Left colon (tissue), 2 donors: Measurements from ENCODE around the gene EDIL3. TPM values are rescaled to one million over a fixed set of nuclear protein-coding genes. Genes with fewer than 3 reads are reported as not detected.

ENCODE experiments used
- ATAC-seq: fragments of 200-7000 bp; cut with Tn5 transposase; one replicate; pipeline ENCODE4 v1.9.1; 2020; ENCODE audit warnings: mild to moderate bottlenecking, moderate library complexity
- DNase-seq, 2 donors: peaks; one replicate each; pipeline ENCODE4 v3.0.0-alpha.2; 2020
- intact Hi-C, 2 donors: fragments of 100-400 bp; cut with DNase I in 1 of 2; cut with micrococcal nuclease in 1 of 2; formaldehyde crosslinking; loops; one replicate each; pipeline versions ENCODE4 v1.11.2 to v1.14.0; 2022; cut with DNase I, micrococcal nuclease
- long read RNA-seq: library from polyadenylated mRNA; unstranded; transcript quantifications from one replicate; pipeline ENCODE4 v2.0.0, GENCODE V29; 2021
- total RNA-seq, 2 donors: library from RNA; stranded (reverse); fragmentation: NEBNext Ultra II Directional; extraction: Animal tissue kit (Norgen Biotek cat#: 25700); gene quantifications; one replicate each; pipeline ENCODE4 v1.2.1, GENCODE V29; 2021
- donor health status: DM: no; HTN: no; CAD: no.
- donor health status: DM: yes; HTN: yes; CAD: no.

The EDIL3 gene
- 10 to 100 TPM; 38.1 to 48.7 TPM for total RNA-seq
- long read RNA-seq, full-length matches to known transcripts, result 22 of 39 reads
- long read RNA-seq, partial matches to known transcripts, result 10 of 39 reads
- long read RNA-seq, other reads (novel, unspliced or antisense), result 7 of 39 reads

DNA sequence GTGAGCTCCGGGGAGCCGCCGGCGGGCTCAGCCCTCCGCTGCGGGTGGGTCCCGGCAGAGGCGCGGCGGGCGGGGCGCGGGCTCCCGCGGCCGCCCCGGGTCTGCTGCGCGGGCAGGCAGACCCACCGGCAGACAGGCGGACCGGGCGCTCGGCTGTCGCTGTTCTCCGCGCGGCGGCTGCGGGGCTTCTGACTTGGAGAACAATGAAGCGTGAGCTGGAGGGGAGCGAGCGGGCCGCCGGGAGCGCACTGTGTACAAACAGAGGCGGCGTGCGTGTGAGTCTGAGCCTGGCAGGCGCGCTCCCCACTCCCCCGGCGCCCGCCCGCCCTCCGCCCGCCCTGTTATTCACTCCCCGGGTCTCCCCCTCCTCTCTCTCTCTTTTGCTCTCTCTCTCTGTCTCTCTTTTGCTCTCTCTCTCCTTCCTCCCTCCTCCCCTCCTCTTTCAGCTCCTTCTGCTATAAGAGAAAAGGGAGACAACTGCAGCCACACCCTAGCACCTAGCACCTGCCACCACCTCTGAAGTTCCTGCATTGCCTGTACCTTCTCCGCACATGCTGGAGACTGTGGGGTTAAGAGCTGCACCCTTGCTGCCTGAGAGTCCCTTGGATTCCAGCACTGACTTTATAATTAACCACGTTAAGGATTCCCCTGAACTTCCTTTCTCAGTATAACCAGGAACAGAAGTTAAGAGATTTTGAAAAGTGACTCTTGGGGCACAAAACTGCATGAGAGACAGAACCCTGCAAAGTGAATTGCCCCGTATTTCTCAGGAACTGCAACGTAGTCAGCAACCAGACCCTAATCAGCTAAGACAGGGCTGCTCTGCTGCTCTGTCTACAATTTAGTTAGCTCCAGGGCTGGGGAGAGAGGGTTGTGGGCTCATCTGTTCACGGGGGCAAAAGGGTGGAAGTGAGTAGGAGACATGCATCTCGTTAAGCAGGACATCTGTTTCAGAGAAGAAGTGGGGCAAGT is at the start of gene EDIL3:
EDIL3 (minus strand) TSS at position 277 of the 972 bp plus-strand sequence. CDS start 506 bp downstream, outside the sequence.
- peak; percentile 51 to 66 for DNase-seq
- intact Hi-C loops, result no loop called here
- ATAC-seq, result peak; percentile 48

DNA sequence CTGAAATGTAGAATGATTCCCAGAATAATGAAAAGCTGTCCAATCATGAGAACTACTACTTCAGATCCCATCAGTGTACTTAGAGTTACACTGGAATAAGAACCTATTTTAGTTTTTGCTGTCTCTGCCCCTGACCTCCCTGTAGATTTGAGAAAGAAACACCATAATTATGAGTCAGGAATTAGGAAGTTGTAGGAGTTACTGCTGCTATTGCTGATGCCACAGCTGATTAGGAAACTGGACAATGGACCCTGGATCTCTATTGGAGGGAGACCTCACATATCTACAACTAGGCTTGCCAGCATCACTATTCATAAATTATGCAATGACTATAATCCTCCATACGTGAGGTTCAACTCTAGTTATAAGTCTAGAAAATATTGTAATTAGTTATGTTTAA is 48.8 kb upstream of the EDIL3 start:
- ATAC-seq, result no peak
- no peak for DNase-seq
- intact Hi-C loops, result no loop called here

DNA sequence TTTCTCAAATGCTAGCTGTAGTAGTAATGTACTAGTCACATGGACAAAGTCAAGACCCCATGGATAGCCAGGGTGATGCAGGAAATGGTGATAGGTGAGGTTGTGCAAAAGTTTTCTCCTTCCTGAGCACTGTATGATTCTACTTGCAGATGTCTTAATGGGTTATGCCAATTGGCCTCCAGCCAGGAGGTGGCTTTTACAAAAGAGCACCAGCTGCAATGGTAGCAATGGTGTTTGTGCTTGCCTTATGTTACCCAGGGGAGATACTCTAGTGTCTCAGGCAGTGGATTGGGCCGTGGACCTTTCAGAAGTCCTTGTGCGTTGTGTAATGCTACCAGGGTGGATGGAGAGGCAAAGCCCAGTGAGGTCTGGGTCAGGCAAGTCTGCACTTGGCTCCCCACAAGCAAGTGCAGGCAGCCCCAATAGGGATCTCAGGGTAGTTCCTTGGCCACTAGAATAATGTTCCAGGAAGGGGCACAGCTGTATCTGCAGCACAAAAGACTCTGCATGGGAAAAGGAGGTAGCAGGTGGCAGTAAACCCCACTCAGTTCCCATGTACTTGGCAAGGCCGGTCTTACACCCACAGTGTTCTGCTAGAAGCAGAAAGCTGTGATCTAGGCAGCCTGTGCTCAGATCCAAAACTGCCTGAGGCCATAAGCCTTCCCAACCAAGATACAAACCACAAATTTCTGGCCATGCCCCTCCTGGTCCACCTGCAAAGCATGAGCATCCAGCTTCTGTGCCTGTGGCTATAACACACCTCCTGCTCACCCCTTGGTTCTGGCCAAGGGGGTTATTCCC is 46.4 kb upstream of the EDIL3 start:
- no peak for DNase-seq
- intact Hi-C loops, result no loop called here
- no peak for ATAC-seq

- intact Hi-C loops, result no loop called here
- DNase-seq, result no peak
Measured at GRCh38 chr5:84430079-84430478, 45.4 kb upstream of the EDIL3 start.

GRCh38 chr5:84425365-84425881 is 40.7 kb upstream of the EDIL3 start:
- DNase-seq (no peak), ATAC-seq (no peak)
- intact Hi-C loops, result no loop called here

More at GRCh38 chr5:84430079-84430478, 45.4 kb upstream of the EDIL3 start:
- no peak for ATAC-seq

DNA sequence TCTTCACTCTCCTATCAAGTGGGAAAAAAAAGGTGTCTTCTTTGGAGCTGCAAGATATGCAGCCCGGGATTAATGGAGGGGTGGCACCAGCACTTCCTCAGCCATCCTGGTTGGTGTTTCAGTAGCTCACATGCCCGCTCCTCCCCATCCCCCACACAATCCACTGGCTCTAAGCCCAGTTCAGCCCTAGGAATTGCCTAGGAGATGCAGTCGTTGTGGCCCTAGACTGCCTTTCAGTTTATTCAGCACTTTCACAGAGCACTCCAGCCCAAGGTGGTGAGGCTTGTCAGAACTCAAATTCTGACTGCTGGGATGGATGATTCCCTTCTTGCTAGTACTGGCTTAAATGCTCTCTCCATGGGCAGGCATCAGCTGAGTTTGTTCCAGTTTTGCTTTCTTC is 35.1 kb upstream of the EDIL3 start:
- no peak for DNase-seq
- intact Hi-C loops, result no loop called here
- ATAC-seq, result no peak

DNA sequence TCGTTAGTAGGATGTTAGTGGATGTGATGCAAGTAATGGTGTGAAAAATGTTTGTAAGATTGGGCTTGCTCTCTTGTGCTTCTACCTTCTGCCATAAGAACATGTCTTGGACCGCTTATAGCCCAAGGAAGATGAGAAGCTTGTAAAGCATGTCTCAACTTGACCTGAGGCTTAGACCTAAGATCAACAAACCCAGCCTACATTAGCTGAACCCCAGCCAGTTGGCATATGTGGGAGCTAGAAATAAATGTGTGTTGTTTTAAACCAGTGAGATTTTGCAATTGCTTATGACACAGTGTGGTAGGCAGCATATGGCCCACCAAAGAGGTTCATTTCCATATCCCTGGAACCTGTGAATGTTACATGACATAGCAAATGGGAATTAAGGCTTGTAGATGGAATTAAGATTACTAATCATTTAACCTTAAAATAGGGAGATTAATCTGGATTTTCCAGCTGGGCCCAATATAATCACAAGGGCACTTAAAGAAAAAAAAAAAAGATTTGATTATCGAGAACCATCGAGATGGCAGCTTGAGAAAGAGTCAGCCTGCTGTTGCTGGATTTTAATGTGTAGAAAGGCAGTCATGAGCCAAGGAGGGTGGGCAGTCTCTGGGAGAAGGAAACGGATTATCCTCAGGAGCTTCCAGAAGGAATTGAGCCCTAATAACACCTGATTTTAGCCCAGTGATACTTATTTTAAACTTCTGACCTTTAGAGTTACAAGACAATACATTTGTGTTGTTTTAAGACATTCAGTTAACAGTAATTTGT is 27.3 kb upstream of the EDIL3 start:
- ATAC-seq (no peak), DNase-seq (no peak)
- intact Hi-C loops, result no loop called here

GRCh38 chr5:84406111-84406510 is 21.4 kb upstream of the EDIL3 start:
- DNase-seq, result no peak
- intact Hi-C loops, result no loop called here
- no peak for ATAC-seq

- no peak for ATAC-seq
- intact Hi-C loops, result no loop called here
Measured at GRCh38 chr5:84403773-84404172, 19.1 kb upstream of the EDIL3 start.

DNA sequence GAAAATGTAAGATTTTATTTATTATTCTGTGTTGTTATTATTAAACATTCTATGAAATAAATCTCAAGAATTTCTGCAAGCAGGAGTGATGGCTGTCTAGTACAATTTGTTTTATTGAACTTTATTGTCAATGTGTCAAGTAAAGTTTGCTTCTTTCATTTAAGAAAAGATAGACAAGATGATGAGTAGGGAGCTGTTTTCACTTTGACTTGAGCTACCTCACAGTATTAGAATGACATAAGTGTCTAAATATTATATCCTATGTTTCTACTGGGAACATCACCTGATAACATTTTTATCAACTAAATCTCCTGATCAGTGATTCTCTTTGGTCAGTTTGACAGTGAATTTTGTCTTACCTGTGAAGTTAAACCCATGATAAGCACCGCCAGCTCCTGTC is 12.7 kb upstream of the EDIL3 start:
- no peak for ATAC-seq

More at GRCh38 chr5:84403773-84404172, 19.1 kb upstream of the EDIL3 start:
- DNase-seq, result no peak

DNA sequence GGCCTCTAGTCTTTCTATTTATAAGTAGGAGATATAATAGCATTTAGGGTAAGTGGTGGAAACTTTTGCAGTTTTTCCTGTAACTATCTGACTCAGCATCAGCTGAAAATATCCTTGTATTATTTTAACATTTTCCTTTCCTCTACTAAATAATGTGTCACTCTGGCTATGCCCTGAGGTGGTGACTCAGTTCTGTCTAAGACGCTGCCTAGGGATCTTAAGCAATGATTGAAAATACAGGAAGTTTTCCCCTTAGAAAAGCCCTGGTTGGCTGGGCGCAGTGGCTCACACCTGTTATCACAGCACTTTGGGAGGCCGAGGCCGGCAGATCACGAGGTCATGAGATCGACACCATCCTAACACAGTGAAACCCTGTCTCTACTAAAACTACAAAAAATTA is 9.3 kb upstream of the EDIL3 start:
- no peak for DNase-seq
- intact Hi-C loops, result no loop called here
- ATAC-seq, result no peak

More for the DNA sequence above, 12.7 kb upstream of the EDIL3 start:
- intact Hi-C loops, result no loop called here
- DNase-seq, result no peak

- DNase-seq (no peak), ATAC-seq (no peak)
- intact Hi-C loops, result no loop called here
Measured at GRCh38 chr5:84392836-84393235, 8.2 kb upstream of the EDIL3 start.

DNA sequence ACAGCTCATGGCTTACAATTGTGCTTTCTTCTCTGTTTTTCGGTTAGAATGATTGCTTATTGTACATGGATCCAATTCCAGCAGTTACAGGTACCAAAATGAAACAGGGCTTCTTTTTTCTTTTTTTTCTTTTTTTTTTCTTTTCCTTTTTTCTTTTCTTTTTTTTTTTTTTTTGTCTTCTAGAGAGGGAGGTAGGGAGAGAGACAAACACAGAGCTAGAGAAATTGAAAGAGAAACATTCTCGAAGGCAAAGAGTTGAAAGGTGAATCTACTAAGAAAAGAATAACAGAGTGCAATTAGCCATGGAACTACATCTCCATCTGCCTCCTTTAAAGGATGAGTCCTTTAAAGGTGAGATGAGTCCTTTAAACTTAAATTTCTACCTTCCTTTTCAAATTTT is 1.0 kb upstream of the EDIL3 start:
- ATAC-seq (no peak), DNase-seq (no peak)
- intact Hi-C loops, result no loop called here

DNA sequence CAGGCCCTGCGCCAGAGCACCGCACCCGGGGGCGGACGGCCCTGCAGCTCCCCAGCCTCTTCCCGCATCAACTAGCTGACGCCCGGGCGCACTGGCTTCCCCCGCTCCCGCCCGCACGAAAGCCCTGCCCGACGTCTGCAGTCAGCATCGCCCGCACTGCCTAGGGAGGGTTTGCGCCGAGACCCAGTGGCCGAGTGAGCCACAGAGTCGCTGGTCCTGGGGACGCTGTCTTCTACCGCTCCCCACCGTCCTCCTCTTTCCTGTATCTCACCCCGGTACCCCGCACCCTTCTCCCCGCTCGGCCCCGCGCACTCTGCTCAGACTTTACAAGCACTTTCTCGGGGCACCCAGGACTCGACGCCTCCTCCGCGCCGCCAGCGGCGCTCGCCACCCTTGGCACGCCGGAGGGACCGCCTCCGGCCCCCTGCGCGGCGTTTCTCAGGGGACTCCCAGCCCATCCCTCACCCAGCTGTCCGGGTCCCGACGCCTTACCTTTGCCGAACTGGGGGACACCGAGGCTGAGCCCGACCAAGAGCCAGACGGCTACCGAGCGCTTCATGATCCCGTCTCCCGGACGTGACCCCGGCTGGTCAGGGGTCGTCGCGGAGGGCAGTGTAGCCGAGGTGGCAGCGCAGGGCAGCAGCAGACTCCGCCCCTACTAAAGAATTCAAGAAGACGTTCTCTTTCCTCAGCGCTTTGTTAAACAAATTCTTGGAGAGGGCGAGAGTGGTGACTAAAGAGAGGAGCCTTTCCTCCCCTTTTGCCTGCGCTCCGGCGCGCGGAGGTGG is 670 bp downstream of the EDIL3 start:
- ATAC-seq, result peak; percentile 34
- peak; percentile 33 to 51 for DNase-seq
- intact Hi-C loops, result no loop called here

DNA sequence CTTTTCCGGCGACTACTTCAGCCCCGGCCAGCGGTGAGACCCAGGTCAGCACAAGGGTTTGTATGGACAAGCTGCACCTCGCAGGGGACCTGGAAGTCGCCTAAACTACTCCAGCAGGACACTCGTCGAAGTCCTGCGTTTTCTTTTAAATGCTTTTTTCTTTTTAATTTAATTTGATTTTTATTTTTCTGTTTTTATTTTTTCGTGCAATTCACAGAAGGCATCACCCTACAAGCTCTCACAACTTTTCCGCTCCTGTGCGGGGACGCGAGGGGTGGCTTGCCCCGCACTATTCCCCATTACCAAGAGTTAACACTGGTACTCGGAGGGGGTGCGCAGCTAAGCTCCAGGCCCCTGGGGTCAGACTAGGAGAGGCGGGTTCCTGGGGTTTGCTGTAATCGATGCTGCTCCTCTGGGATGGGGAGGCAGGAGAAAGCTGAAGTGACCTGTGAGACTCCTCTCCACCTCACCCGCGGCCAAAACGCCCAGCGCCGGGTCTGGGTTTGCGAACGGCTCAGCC is 1.3 kb downstream of the EDIL3 start:
- intact Hi-C loops, result no loop called here
- ATAC-seq, result no peak
- peak in 1 of 2 donors; percentile 32 for DNase-seq

DNA sequence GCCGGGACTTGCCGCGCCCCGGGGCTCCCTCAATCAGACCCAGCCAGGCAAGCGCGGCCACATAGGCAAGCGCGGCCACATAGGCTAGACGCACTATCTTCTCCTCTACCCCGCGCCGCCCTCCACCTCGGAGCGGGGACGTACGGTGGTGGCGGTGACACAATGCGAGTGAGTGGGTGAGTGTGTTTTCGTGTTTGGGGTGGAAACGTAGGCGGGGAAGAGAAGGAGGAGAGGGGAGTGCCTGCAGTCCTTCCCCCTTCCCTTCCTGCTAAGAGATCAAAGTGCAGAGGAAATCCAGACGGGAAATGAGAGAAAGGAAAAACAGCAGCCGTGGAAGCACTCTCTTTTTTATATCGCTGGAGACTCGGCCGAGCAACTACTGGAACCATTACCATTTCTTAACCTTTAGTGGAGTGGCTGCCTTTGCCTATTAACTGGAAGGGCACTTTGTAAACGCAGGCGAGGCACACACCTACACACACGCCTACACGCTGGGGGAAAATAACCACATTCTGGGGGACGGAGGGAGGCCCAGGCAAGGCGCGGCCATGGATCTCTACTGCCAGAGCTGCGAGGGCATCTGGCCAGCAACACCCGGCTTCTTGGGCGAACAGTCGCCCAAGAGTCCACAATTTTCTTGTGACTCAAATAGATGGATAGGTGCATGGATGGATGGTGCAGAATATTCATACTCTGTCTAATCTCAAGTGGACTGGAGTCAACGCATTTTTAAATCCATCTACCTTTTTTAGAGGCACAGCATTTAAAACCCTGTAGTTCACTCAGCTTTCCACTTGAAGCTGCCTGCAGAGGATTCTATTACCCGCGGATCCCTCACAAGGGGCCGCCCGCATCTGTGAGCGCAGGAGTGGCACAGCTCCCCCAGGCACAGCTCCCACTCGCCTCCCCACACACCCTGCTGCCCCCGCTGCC is 2.1 kb downstream of the EDIL3 start:
- peak; percentile 73 for ATAC-seq
- peak; percentile 65 to 71 for DNase-seq
- intact Hi-C loops, result no loop called here
